A549 treated with DMSO at 1 μM for 4 hours (cell line): ENCODE measurements around the gene SLC12A3. TPM values are rescaled to one million over a fixed set of nuclear protein-coding genes. Genes with fewer than 3 reads are reported as not detected.

ENCODE experiments used
- total RNA-seq: library from RNA; stranded (reverse); fragments of 200-300 nt; extraction: Qiagen RNA extraction; gene quantifications from 5 replicates; pipeline ENCODE4 v1.2.3, GENCODE V29; 2022; ENCODE audit warnings: low read depth

Gene SLC12A3
- total RNA-seq, result 0.02 TPM in 2 of 5 replicates, not detected in the others

GRCh38 chr16:56864960-56865359, at the start of gene SLC12A3:
Gene SLC12A3 (plus strand): TSS chr16:56865207. CDS start chr16:56865236, 29 bp downstream.

GRCh38 chr16:56931892-56932720, 67.1 kb downstream of the SLC12A3 start, which contains the start of gene HERPUD1:
Gene HERPUD1 (plus strand): TSS chr16:56932142. CDS start chr16:56932245, 103 bp downstream.

GRCh38 chr16:56961851-56962281, 96.9 kb downstream of the SLC12A3 start, which contains the start of gene CETP:
Gene CETP (plus strand): TSS chr16:56961950. CDS start chr16:56961980, 30 bp downstream.

Other genes with a start within 250 kb of the SLC12A3 start
- not detected in 5 replicates for gene MT1E, start 239.4 kb upstream of the SLC12A3 start, total RNA-seq
- not detected in 5 replicates for gene MT1M, start 232.5 kb upstream of the SLC12A3 start, total RNA-seq
- 15.4 to 17.7 TPM (median 15.7 TPM) in 5 replicates for gene MT1A, start 226.5 kb upstream of the SLC12A3 start, total RNA-seq
- not detected in 5 replicates for gene MT1B, start 213.3 kb upstream of the SLC12A3 start, total RNA-seq
- 8.5 to 17.3 TPM (median 12.5 TPM) in 5 replicates for gene MT1F, start 207.2 kb upstream of the SLC12A3 start, total RNA-seq
- not detected in 5 replicates for gene MT1G, start 197.1 kb upstream of the SLC12A3 start, total RNA-seq
- not detected in 5 replicates for gene MT1H, start 195.4 kb upstream of the SLC12A3 start, total RNA-seq
- gene MT1X, start 182.7 kb upstream of the SLC12A3 start, total RNA-seq, result 148 to 278 TPM (median 167 TPM) in 5 replicates
- gene NUP93, start 135.1 kb upstream of the SLC12A3 start, total RNA-seq, result 90.0 to 103 TPM (median 96.8 TPM) in 5 replicates
- 88.7 to 92.3 TPM (median 89.3 TPM) in 5 replicates for gene HERPUD1, start 66.9 kb downstream of the SLC12A3 start, total RNA-seq
- not detected in 5 replicates for gene CETP, start 96.7 kb downstream of the SLC12A3 start, total RNA-seq
- 4.3 to 5.7 TPM (median 5.3 TPM) in 5 replicates for gene NLRC5, start 124.3 kb downstream of the SLC12A3 start, total RNA-seq
- 39.3 to 49.2 TPM (median 42.1 TPM) in 5 replicates for gene CPNE2, start 227.4 kb downstream of the SLC12A3 start, total RNA-seq